Measurements from ENCODE around the gene BRMS1L. TPM values are rescaled to one million over a fixed set of nuclear protein-coding genes. Genes with fewer than 3 reads are reported as not detected.

The BRMS1L gene
- total RNA-seq, 1 experiment from 2014 or later, result 10.5 TPM

- Mint-ChIP-seq H3K27me3 (ENCODE audit: unreplicated experiment) (no peaks in the 10 kb centered on the region), H3K27ac (ENCODE audit: unreplicated experiment) (no peak overlapping the region), H3K4me1 (ENCODE audit: low read depth, unreplicated experiment) (peaks cover 31% of the 10 kb centered on the region), H3K9me3 (ENCODE audit: low read depth, unreplicated experiment) (peaks cover 7% of the 10 kb centered on the region), H3K36me3 (ENCODE audit: insufficient read depth, unreplicated experiment) (no peaks in the 10 kb centered on the region), H3K4me3 (ENCODE audit: low read depth, unreplicated experiment) (no peak overlapping the region)
- peak; percentile 11 for DNase-seq
- no peak for TF ChIP-seq CTCF (IDR thresholded peaks at IDR 0.05; ENCODE audit: unreplicated experiment)
- intact Hi-C loops (cut with micrococcal nuclease; ENCODE audit: unreplicated experiment), result no loop called here
- CTCF ChIA-PET, result interaction anchor here (0.6 to 1.3 kb wide), 3 partner anchors 19 to 192 kb away, joined by 3 read pairs; no protein-coding TSS in a partner anchor
- no TSS peak for BruUV-seq (replicated peaks)
Measured at GRCh38 chr14:35898217-35898775, 72.2 kb downstream of the BRMS1L start.

- intact Hi-C loops (cut with micrococcal nuclease; ENCODE audit: unreplicated experiment), result no loop called here
- Mint-ChIP-seq H3K9me3 (ENCODE audit: low read depth, unreplicated experiment) (no peaks in the 10 kb centered on the region), H3K4me3 (ENCODE audit: low read depth, unreplicated experiment) (no peak overlapping the region), H3K4me1 (ENCODE audit: low read depth, unreplicated experiment) (peaks cover 31% of the 10 kb centered on the region), H3K27me3 (ENCODE audit: unreplicated experiment) (no peaks in the 10 kb centered on the region), H3K27ac (ENCODE audit: unreplicated experiment) (no peak overlapping the region), H3K36me3 (ENCODE audit: insufficient read depth, unreplicated experiment) (no peaks in the 10 kb centered on the region)
- no peak for TF ChIP-seq CTCF (IDR thresholded peaks at IDR 0.05; ENCODE audit: unreplicated experiment)
- BruUV-seq (replicated peaks), result no TSS peak
- no peak for DNase-seq
- CTCF ChIA-PET, result no interaction called here
Measured at GRCh38 chr14:35900741-35901140, 74.6 kb downstream of the BRMS1L start.

GRCh38 chr14:35909665-35910064, 83.5 kb downstream of the BRMS1L start:
- TF ChIP-seq CTCF (IDR thresholded peaks at IDR 0.05; ENCODE audit: unreplicated experiment), result no peak
- intact Hi-C loops (cut with micrococcal nuclease; ENCODE audit: unreplicated experiment), result no loop called here
- BruUV-seq (replicated peaks), result no TSS peak
- Mint-ChIP-seq H3K36me3 (ENCODE audit: insufficient read depth, unreplicated experiment) (no peaks in the 10 kb centered on the region), H3K4me1 (ENCODE audit: low read depth, unreplicated experiment) (no peaks in the 10 kb centered on the region), H3K27me3 (ENCODE audit: unreplicated experiment) (no peaks in the 10 kb centered on the region), H3K4me3 (ENCODE audit: low read depth, unreplicated experiment) (no peak overlapping the region), H3K27ac (ENCODE audit: unreplicated experiment) (no peak overlapping the region), H3K9me3 (ENCODE audit: low read depth, unreplicated experiment) (no peaks in the 10 kb centered on the region)
- CTCF ChIA-PET, result no interaction called here
- no peak for DNase-seq

- TF ChIP-seq CTCF (IDR thresholded peaks at IDR 0.05; ENCODE audit: unreplicated experiment), result no peak
- Mint-ChIP-seq H3K4me1 (ENCODE audit: low read depth, unreplicated experiment) (no peaks in the 10 kb centered on the region), H3K27ac (ENCODE audit: unreplicated experiment) (no peak overlapping the region), H3K4me3 (ENCODE audit: low read depth, unreplicated experiment) (no peak overlapping the region), H3K9me3 (ENCODE audit: low read depth, unreplicated experiment) (no peaks in the 10 kb centered on the region), H3K27me3 (ENCODE audit: unreplicated experiment) (no peaks in the 10 kb centered on the region), H3K36me3 (ENCODE audit: insufficient read depth, unreplicated experiment) (no peaks in the 10 kb centered on the region)
- CTCF ChIA-PET, result no interaction called here
- no peak for DNase-seq
- no TSS peak for BruUV-seq (replicated peaks)
- intact Hi-C loops (cut with micrococcal nuclease; ENCODE audit: unreplicated experiment), result no loop called here
Measured at GRCh38 chr14:35910191-35910590, 84.1 kb downstream of the BRMS1L start.

All from Calu3 (cell line).